Body of pancreas (tissue), 4 donors: Measurements from ENCODE around the gene GPC4. TPM values are rescaled to one million over a fixed set of nuclear protein-coding genes. Genes with fewer than 3 reads are reported as not detected.

Source experiments
- ATAC-seq: fragments of 150-250 bp; one replicate; pipeline ENCODE4 v1.9.1; 2016
- DNase-seq, 4 donors: peaks; one replicate each; pipeline ENCODE4 v3.0.0-alpha.2; 2019
- H3K27ac ChIP-seq, 4 donors: fragments of 200-600 bp; sonication (generic); 1 replicate in 3 of 4; 2 replicates in 1 of 4; pipeline versions ENCODE4 v1.5.1 to v1.6.1; 2016 to 2019; ENCODE audit warnings: mild to moderate bottlenecking in 1 of 4, mixed read lengths in 1 of 4, moderate library complexity in 1 of 4
- H3K27me3 ChIP-seq, 2 donors: fragments of 200-600 bp; sonication (generic); one replicate each; pipeline ENCODE4 v1.6.0; 2016; ENCODE audit warnings: mild to moderate bottlenecking in 1 of 2
- H3K36me3 ChIP-seq, 2 donors: fragments of 200-600 bp; sonication (generic); replicated peaks in 1 of 2; 2 replicates each; pipeline ENCODE4 v1.5.1; 2016; ENCODE audit warnings: low read depth in 2 of 2; ENCODE audit not compliant: insufficient read depth in 1 of 2
- H3K4me1 ChIP-seq: fragments of 200-600 bp; sonication (generic); one replicate; pipeline ENCODE4 v1.6.0; 2016
- H3K4me3 ChIP-seq, 2 donors: fragments of 200-600 bp; sonication (generic); 1 replicate in 1 of 2; 2 replicates in 1 of 2; pipeline ENCODE4 v1.5.1; 2016 to 2019
- H3K9me3 ChIP-seq, 3 donors: fragments of 200-600 bp; sonication (generic); 1 replicate in 2 of 3; 2 replicates in 1 of 3; pipeline ENCODE4 v1.5.1; 2016
- POLR2A ChIP-seq, 3 donors: fragments of 450-650 bp; IDR thresholded peaks; one replicate each; pipeline ENCODE4 v1.6.1; 2016; ENCODE audit warnings: antibody characterized with exemption in 3 of 3, mild to moderate bottlenecking in 2 of 3
- WGBS, 2 donors: methylation state at CpG; one replicate each; pipeline ENCODE4 v1.1.5; 2017; 5-methylcytosine and 5-hydroxymethylcytosine counted together
- intact Hi-C: fragments of 100-400 bp; cut with DNase I; formaldehyde crosslinking; loops from one replicate; pipeline ENCODE4 v1.15.1; 2023
- total RNA-seq, 2 donors: library from RNA; depleted of rRNA; stranded (reverse); fragments of >200 nt; gene quantifications; one replicate each; pipeline ENCODE4 v1.1.0, GENCODE V29; 2016
- TF ChIP-seq, protein P1 (sequence below), 7 experiments: fragments of 450-650 bp in 4 of 7; fragments of 200-600 bp in 3 of 7; sonication (generic) in 3 of 7; IDR thresholded peaks; one replicate each; pipeline ENCODE4 v1.5.1; 2016 to 2019; ENCODE audit warnings: antibody characterized with exemption in 7 of 7

The GPC4 gene
- total RNA-seq, 2 donors from 2014 or later: 9.3 to 11.2 TPM

DNA sequence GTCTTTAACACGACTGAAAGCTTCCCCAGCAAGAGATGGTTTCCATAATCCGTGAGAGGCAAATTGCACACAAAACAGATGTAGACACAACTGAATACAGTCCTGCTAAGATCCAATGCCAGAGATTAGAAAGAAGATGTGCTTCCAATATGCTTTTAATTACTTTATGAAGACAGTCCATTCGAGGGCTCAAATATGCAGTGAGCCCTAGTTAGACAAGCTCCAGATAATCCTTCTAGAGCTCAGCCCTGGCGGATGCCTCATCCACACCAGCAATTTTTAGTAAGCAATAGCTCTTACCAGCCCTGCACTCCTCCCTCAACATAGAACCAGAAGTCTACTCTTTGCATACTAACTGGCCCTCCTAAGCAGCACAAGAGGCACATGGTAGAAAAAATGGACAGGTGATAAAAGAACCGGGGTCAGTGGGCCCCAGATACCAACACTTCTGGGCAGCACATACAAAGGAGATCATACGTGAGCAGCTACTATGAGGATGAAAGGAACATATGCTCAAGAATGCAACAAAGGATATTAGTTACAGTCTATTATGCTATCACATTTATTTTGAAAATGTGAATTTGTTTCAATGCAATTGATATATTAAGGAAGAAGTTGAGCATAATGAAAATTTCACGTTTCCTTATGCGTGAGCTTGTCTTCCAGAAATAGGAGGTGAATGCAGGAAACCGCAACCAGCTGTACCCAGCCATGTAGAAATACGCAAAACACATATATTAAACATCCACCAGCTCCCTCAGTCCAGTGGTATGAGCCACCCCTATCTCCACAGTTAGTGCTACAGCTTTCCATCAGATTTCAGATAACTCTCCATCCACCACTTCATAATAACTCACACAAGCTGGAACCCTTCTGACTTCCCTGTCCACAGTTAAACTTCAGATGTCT, 34.3 kb downstream of the GPC4 start:
- no peak for DNase-seq
- no peaks in the 10 kb centered on the region for H3K36me3 ChIP-seq
- H3K27me3 ChIP-seq: no peaks in the 10 kb centered on the region
- TF ChIP-seq, protein P1, sequence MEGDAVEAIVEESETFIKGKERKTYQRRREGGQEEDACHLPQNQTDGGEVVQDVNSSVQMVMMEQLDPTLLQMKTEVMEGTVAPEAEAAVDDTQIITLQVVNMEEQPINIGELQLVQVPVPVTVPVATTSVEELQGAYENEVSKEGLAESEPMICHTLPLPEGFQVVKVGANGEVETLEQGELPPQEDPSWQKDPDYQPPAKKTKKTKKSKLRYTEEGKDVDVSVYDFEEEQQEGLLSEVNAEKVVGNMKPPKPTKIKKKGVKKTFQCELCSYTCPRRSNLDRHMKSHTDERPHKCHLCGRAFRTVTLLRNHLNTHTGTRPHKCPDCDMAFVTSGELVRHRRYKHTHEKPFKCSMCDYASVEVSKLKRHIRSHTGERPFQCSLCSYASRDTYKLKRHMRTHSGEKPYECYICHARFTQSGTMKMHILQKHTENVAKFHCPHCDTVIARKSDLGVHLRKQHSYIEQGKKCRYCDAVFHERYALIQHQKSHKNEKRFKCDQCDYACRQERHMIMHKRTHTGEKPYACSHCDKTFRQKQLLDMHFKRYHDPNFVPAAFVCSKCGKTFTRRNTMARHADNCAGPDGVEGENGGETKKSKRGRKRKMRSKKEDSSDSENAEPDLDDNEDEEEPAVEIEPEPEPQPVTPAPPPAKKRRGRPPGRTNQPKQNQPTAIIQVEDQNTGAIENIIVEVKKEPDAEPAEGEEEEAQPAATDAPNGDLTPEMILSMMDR (IDR thresholded peaks at IDR 0.05): no peak
- no peak for TF ChIP-seq POLR2A (IDR thresholded peaks at IDR 0.05)
- no peak for ATAC-seq
- 84 to 93% methylated on average over 10 of the region's 10 CpGs for WGBS, 2 donors
- no peak overlapping the region for H3K4me3 ChIP-seq
- no peaks in the 10 kb centered on the region for H3K9me3 ChIP-seq
- peaks cover 24% of the 10 kb centered on the region for H3K4me1 ChIP-seq
- H3K27ac ChIP-seq: no peak overlapping the region
- intact Hi-C loops: no loop called here

DNA sequence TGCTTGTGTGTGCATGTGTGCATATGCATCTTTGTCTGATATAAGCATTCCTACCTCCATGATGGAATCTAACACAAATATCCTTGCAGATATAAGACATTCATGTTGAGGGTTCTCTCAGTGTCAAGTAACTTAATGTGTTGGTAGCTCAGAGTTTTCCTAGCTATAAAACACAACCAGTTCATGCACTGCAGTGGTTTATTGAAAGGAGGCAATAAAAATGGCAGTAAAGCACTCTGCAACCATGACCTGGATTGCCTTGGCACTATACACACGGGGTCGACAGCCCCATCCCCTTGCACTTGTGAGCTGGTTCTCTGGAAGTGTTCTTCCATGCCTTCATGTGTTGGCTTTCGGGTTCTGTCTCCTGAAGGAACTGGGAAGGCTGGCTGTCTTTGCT, 38.9 kb downstream of the GPC4 start:
- Histone ChIP-seq H3K4me1 (peaks cover 29% of the 10 kb centered on the region), H3K36me3 (no peaks in the 10 kb centered on the region), H3K4me3 (no peak overlapping the region), H3K27ac (no peak overlapping the region), H3K27me3 (no peaks in the 10 kb centered on the region), H3K9me3 (no peaks in the 10 kb centered on the region)
- WGBS, 2 donors: 91 to 100% methylated on average over 1 to 3 of the region's 3 CpGs
- TF ChIP-seq, protein P1 (IDR thresholded peaks at IDR 0.05): no peak
- no peak for TF ChIP-seq POLR2A (IDR thresholded peaks at IDR 0.05)
- DNase-seq (no peak), ATAC-seq (no peak)
- intact Hi-C loops: no loop called here

DNA sequence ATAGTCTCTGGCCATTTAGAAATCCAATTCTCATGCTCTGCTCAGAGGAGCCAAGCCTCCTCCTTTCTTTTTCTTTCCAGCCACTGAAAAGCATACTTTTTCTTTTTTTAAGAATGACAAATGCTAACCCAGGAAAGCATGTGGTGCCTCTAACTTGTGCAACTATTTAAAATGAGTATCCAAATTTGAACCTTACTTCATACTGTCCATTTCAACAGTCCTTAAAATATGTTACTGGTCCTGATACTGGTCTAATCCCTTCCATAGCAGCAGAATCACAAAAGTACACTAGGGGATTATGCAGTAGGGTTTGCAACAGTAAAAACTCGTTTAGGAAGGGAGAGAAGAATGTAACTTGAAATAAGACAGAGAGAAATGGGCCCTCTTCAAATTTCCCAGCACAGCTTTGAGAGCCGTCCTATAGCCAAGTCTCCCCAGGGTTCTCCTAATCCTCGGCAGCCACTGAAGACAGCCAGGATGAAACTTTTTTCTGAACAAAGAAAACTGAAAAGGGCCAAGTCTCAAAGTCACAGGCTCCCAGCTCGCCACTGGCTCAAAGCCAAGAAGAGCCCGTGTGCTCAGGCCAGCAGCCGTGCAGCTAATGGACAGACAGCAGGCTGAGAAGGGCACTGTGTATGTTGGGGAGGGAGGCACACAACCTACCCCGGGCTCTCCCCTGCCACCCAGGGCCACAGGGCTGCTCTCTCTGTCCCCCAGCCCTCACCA, 39.5 kb downstream of the GPC4 start:
- Histone ChIP-seq H3K36me3 (no peaks in the 10 kb centered on the region), H3K4me1 (peaks cover 29% of the 10 kb centered on the region), H3K27me3 (no peaks in the 10 kb centered on the region), H3K9me3 (no peaks in the 10 kb centered on the region), H3K27ac (no peak overlapping the region), H3K4me3 (no peak overlapping the region)
- 10 to 15% methylated on average over 4 to 7 of the region's 7 CpGs for WGBS, 2 donors
- ATAC-seq (no peak), DNase-seq (peak in 3 of 4 donors; percentile 29 to 56 (median 47))
- no peak for TF ChIP-seq POLR2A (IDR thresholded peaks at IDR 0.05)
- TF ChIP-seq, protein P1 (IDR thresholded peaks at IDR 0.05): no peak
- intact Hi-C loops: no loop called here

DNA sequence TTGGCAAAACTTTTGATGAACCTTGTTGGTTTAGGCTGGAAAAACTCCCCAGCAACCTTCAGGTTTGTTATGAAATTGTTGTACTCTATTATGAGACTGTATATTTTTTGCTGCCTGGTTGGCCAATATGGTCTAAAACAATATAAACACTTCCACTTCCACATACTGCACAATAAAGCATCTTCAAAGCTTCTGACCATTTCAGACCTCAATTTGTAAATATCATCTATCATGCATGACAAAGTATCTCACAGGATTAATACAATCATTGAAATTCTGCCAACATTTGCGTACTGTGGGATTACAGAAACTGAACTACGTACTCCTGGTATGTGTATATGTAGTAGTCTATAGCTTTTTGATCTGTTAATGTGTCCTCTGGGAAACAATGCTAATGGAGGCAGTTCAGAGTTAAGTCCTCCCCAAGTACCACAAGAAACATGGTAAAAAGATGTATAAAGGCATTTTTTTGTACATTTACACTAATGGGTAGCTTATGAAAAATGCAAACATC, 40.4 kb downstream of the GPC4 start:
- DNase-seq: no peak
- Histone ChIP-seq H3K27ac (no peak overlapping the region), H3K36me3 (no peaks in the 10 kb centered on the region), H3K27me3 (no peaks in the 10 kb centered on the region), H3K9me3 (no peaks in the 10 kb centered on the region), H3K4me3 (no peak overlapping the region), H3K4me1 (peaks cover 29% of the 10 kb centered on the region)
- 53 to 73% methylated on average over 2 of the region's 2 CpGs for WGBS, 2 donors
- TF ChIP-seq, protein P1 (IDR thresholded peaks at IDR 0.05): no peak
- intact Hi-C loops: no loop called here
- no peak for ATAC-seq
